ENCODE data around the gene PRDM2.

The PRDM2 gene

GRCh38 chr1:13836631-13837030, 136.6 kb downstream of the PRDM2 start:
- DNase-seq (ENCODE audit: low read depth) = no peak

- DNase-seq (ENCODE audit: low read depth) = no peak
Measured at GRCh38 chr1:13838236-13838635, 138.2 kb downstream of the PRDM2 start.

GRCh38 chr1:13842497-13842896, 142.5 kb downstream of the PRDM2 start:
- DNase-seq (ENCODE audit: low read depth) = no peak

GRCh38 chr1:13851726-13852125, 151.7 kb downstream of the PRDM2 start:
- DNase-seq (ENCODE audit: low read depth) = no peak

- no peak for DNase-seq (ENCODE audit: low read depth)
Measured at GRCh38 chr1:13855554-13855953, 155.6 kb downstream of the PRDM2 start.

- DNase-seq (ENCODE audit: low read depth) = no peak
Measured at GRCh38 chr1:13860031-13860430, 160.0 kb downstream of the PRDM2 start.

- no peak for DNase-seq (ENCODE audit: low read depth)
Measured at GRCh38 chr1:13864760-13865159, 164.8 kb downstream of the PRDM2 start.

GRCh38 chr1:13865851-13866250, 165.9 kb downstream of the PRDM2 start:
- no peak for DNase-seq (ENCODE audit: low read depth)

GRCh38 chr1:13867603-13868002, 167.6 kb downstream of the PRDM2 start:
- DNase-seq (ENCODE audit: low read depth) = no peak

- DNase-seq (ENCODE audit: low read depth) = no peak
Measured at GRCh38 chr1:13869172-13869797, 169.3 kb downstream of the PRDM2 start.

- DNase-seq (ENCODE audit: low read depth) = no peak
Measured at GRCh38 chr1:13871413-13871812, 171.4 kb downstream of the PRDM2 start.

GRCh38 chr1:13871886-13872285, 171.9 kb downstream of the PRDM2 start:
- DNase-seq (ENCODE audit: low read depth) = no peak

- no peak for DNase-seq (ENCODE audit: low read depth)
Measured at GRCh38 chr1:13873032-13873431, 173.0 kb downstream of the PRDM2 start.
